Mesenteric fat pad (tissue), 1 donor: ENCODE data around the gene PPP6R2. TPM values are rescaled to one million over a fixed set of nuclear protein-coding genes. Genes with fewer than 3 reads are reported as not detected.

Experiments
- DNase-seq: peaks from one replicate; pipeline ENCODE4 v3.0.0-alpha.2; 2020; ENCODE audit warnings: low spot score
- total RNA-seq: library from RNA; stranded (reverse); fragmentation: NEBNext Ultra II Directional; extraction: Animal tissue kit (Norgen Biotek cat#: 25700); gene quantifications from one replicate; pipeline ENCODE4 v1.2.1, GENCODE V29; 2021
- donor health status: DM: yes; HTN: yes; CAD: no.

PPP6R2 gene
- total RNA-seq, 1 donor from 2014 or later: 45.3 TPM

DNA sequence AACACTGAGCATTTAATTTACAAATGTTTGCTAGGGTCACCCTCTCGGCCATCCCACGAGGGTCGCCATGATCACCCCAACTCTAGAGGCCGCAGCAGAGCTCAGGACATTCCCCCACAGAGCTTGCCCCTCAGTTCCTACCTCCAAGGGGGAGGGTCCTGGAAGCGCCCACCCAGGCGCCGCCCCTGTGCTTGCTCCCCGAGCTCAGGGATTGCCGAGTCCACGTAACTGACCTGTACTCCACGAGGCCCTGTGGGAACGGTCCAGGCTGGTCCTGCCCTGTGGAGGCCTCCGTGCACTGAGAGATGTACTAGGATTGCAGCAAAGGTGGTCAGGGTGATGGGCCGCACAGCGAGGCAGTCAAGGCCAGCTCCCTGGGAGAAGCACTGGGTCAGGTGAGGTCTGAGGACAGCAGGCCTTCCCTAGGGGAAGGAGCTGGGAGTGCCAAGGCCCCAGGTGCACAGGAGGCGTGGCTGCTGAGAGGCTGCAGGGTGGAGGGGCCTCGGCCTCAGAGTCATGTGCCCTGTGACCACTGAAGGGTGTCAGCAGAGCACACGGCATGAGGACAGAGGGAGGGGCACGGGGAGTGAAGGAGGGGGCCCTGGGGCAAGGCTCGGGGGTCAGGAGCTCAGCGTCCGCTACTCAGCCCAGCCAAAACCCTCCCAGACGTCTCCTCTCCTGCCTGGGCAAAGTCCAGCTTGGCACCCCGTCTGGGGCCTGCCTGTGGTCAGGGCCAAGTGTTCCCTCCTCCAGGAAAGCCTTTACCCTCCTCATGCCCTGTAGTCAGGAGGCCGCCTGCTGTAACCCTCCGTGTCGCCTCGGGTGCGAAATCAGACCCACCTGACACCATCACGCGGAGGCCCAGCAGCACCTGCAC, 141.1 kb downstream of the PPP6R2 start:
- DNase-seq: no peak

DNA sequence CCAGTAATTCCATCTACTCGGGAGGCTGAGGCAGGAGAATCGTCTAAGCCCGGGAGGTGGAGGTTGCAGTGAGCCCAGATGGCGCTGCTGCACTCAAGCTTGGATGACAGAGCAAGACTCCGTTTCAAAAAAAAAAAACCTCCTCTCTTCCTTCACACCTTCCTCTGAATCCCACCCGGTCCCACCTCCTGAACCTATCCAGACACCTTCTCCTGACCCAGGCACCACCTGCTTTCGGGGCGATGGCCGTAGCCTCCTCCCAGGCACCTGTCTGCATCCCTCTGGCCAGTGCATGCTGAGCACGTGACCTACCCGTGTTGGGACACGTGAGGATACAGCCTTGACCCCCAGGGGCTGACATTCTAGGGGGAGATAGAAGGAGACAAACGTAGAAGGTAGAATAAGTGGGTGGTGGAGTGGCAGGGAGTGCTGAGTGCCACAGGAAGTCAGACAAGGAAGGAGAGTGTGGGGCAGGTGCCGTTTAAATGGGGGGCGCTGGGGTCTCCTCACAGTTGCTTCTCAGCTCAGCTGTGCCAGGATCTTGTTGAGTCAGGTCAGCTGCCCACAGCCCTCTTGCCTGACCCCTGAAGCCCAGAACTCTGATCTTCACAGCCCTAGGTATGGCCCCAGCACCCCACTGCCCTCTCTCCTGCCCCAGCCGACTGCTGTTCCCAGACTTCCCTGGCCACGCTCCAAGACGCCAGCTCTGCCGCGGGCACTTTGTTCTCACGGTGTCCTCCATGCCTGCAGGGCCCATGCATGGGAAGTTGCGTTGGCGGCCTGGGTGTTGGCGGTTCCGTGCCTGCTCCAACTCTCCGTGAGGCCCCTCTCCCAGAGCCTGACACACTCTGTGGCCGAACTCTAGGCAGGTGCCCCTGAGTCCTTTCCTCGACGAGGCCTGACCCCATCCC, 142.3 kb downstream of the PPP6R2 start:
- DNase-seq: no peak

DNA sequence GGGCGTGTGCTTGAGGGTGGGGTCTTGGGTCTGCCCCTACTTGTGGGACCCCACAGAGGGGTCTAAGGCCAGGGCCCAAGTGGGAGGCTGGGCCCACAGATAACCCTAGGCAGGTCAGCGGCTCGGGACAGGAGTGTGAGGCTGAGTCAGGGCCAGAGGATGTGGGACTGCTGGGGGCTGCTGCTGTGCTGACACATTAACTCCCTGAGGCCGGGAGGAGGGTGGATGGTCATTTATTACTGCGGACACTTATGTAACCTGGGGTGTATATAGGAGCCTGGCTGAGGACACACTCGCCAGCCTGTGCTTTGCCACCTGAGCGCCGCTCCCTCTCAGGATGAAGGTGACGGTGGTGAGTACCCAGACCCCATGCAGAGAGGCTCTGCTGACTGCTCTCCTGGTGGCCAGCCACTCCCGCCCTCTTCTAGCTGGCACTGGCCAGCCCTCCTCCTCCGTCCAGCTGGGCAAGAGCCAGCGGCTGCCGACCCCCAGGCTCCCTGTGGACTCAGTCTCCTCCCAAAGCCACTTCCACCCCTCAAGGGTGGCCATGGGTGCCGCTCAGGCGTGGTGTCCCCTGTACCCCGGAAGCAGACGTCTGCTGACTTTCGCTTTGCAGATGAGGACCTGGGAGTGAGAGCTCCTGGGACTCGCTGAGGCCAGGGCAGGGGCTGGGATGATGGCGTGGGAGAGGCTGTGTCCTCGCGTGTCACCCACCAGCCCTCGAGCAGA, 143.6 kb downstream of the PPP6R2 start, which contains the start of gene MIOX:
Gene MIOX, plus strand, starts transcription at position 299 of the 729 bp plus-strand sequence. Its CDS starts 39 bp downstream, at position 338.
- no peak for DNase-seq

DNA sequence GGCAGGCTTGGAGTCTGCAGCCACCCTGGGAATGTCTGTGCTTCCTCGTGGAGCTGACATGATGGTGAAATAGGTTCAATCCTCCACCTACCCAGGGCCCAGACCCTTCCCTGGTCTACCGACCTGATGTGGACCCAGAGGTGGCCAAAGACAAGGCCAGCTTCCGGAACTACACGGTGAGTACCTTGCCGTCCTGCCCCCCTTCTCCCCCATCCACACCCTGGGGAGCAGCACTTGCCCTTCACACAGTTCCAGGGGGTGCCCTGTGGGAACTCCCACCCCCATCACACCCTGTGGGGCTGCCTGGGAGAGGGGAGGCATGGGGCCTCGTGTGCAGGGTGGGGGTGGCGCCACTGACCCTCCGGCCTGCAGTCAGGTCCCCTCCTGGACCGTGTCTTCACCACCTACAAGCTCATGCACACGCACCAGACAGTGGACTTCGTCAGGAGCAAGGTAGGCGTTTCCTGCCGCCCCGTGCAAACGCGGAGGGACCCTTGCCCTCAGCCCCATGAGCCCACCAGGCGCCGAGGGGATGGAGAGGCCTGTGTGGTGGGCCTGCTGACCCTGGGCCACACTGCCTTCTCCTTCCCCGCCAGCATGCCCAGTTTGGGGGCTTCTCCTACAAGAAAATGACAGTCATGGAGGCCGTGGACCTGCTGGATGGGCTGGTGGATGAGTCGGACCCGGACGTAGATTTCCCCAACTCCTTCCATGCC, 144.3 kb downstream of the PPP6R2 start:
- DNase-seq: no peak

DNA sequence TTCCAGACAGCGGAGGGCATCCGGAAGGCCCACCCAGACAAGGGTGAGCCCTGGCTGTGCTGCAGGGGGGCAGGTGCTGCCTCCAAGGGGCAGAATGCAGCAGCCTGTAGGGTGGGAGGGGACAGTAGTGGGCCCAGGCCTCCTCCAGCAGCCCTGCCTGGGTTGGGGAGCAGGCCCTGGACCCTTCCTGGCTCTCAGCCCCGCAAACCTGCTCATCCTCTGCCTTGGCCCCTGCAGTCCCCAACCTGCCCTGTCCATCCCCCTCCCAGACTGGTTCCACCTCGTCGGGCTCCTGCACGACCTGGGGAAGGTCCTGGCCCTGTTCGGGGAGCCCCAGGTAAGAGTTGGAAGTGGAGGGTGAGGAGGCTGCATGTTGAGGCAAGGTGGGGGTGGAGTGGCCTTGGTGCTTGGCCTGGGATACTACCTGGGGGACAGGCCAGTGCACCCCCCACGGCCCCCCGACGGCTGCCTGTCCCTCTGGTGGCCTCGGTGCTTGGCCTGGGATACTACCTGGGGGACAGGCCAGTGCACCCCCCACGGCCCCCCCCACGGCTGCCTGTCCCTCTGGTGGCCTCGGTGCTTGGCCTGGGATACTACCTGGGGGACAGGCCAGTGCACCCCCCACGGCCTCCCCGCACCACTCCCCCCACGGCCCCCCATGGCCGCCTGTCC, 145.0 kb downstream of the PPP6R2 start:
- DNase-seq: no peak

DNA sequence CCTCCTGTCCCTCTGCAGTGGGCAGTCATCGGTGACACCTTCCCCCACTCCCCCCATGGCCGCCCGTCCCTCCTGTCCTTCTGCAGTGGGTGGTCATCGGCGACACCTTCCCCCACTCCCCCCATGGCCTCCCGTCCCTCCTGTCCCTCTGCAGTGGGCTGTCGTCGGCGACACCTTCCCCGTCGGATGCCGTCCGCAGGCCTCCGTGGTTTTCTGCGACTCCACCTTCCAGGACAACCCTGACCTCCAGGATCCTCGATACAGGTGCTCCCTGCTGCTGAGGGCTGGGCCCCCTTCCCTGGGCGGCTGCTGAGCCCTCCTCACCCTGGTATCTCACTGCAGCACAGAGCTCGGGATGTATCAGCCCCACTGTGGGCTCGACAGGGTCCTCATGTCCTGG, 145.8 kb downstream of the PPP6R2 start:
- no peak for DNase-seq

DNA sequence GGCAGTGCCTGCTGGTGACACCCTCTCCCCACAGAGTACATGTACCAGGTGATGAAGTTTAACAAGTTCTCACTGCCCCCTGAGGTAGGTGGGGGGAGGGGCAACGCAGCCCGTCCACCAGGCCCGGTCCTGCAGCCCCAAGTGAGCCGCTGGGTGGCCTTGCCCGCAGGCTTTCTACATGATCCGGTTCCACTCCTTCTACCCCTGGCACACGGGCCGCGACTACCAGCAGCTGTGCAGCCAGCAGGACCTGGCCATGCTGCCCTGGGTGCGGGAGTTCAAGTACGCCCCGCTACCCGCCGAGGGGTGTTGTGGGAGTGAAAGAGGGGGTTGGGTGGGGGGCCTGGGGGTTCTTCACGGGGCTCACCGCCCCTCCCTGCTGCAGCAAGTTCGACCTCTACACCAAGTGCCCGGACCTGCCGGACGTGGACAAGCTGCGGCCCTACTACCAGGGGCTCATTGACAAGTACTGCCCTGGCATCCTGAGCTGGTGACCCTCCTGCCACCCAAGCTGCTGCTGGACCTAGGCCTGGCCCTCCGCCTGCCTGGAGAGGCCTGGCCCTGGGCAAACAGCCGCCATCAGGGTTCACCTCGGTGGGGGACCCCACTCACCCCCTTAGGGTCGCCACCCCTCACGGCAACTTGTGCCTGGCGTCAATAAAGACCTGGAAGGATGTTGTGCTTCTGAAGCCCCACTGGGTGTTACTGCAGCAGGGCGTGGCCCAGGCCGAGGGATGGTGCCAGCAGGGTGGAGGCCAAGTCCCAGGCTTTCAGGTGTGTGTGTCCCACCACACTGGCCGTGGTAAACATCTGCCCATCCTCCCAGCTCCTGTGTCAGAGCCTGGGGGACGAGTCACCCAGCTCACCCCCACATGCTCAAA, 146.5 kb downstream of the PPP6R2 start:
- DNase-seq: no peak

DNA sequence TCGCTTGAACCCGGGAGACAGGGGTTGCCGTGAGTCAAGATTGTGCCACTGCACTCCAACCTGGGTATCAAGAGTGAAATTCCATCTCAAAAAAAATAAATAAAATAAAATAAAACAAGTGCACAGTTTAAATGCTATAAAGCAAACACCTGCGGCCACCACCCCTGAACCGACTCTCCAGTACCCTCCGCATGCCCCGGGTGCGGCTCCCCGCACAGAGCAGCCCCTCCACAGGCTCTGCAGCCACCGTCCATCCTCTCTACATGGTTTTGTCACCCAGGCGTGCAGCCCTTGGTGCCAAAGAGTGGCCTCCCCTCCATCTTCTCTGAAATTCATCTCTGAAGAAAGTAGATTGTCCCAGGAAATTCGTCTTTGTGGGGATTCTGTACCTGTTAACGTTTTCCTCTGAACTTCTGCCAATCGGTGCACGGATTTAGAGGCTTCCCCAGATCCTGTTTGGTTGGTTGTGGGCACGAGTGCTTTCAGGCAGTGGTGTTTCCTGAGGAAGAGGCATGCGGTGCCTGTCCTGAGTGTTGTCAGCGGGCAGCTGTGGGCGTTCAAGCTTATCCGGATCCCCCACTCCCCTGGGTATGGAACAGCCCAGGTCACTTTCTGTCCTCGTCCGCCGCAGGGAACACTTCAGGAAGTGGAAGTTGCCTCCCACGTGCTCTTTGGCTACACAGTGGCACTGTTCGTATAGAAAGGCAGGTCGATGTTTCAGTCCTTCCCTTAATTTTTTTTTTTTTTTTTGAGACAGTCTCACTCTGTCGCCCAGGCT, 147.6 kb downstream of the PPP6R2 start:
- no peak for DNase-seq

Other genes with a start within 250 kb of the PPP6R2 start
- gene PANX2, start 172.6 kb upstream of the PPP6R2 start, total RNA-seq: 1.9 TPM
- 42.3 TPM for gene TRABD, start 157.4 kb upstream of the PPP6R2 start, total RNA-seq
- 23.8 TPM for gene SELENOO, start 142.3 kb upstream of the PPP6R2 start, total RNA-seq
- 27.6 TPM for gene TUBGCP6, start 98.3 kb upstream of the PPP6R2 start, total RNA-seq
- 24.4 TPM for gene HDAC10, start 92.1 kb upstream of the PPP6R2 start, total RNA-seq
- gene MAPK12, start 81.6 kb upstream of the PPP6R2 start, total RNA-seq: 20.0 TPM
- gene MAPK11, start 72.9 kb upstream of the PPP6R2 start, total RNA-seq: 24.2 TPM
- 108 TPM for gene PLXNB2, start 35.7 kb upstream of the PPP6R2 start, total RNA-seq
- 2.2 TPM for gene DENND6B, start 16.3 kb upstream of the PPP6R2 start, total RNA-seq
- gene SBF1, start 131.7 kb downstream of the PPP6R2 start, total RNA-seq: 74.3 TPM
- gene ADM2, start 138.2 kb downstream of the PPP6R2 start, total RNA-seq: 0.42 TPM
- gene MIOX, start 143.5 kb downstream of the PPP6R2 start, total RNA-seq: not detected
- 57.1 TPM for gene LMF2, start 164.4 kb downstream of the PPP6R2 start, total RNA-seq
- 25.0 TPM for gene NCAPH2, start 164.9 kb downstream of the PPP6R2 start, total RNA-seq
- 9.6 TPM for gene SCO2, start 182.3 kb downstream of the PPP6R2 start, total RNA-seq
- gene TYMP, start 186.7 kb downstream of the PPP6R2 start, total RNA-seq: 165 TPM
- 0.10 TPM for gene KLHDC7B, start 202.6 kb downstream of the PPP6R2 start, total RNA-seq
- gene SYCE3, start 219.6 kb downstream of the PPP6R2 start, total RNA-seq: not detected
- gene CPT1B, start 235.1 kb downstream of the PPP6R2 start, total RNA-seq: 10.4 TPM
- gene CHKB, start 239.5 kb downstream of the PPP6R2 start, total RNA-seq: 47.6 TPM